Measurements from ENCODE around the gene MS4A18.

- peak in 1 of 6 experiments; percentile 16 for TF ChIP-seq CTCF (IDR thresholded peaks at IDR 0.05)
- TF ChIP-seq POLR2A (IDR thresholded peaks at IDR 0.05), result no peak
These were observed 42.9 kb downstream of the MS4A18 start for GRCh38 chr11:60767388-60767811.

All from adrenal gland (tissue), 5 donors.